NCI-H510A treated with DMSO at 0.1 percent for 48 hours (cell line): ENCODE results near the gene COL25A1.
"Not testable (repeated sequence)": the region's sequence is repeated elsewhere in the genome, so short reads cannot be mapped to it uniquely, and the experiment has no call there.

Experiments used
- DNase-seq: peaks from one replicate; lab custom pipeline; 2025; lab: John Stamatoyannopoulos, UW

Gene COL25A1

GRCh38 chr4:108903464-108904221, 398.8 kb downstream of the COL25A1 start:
- DNase-seq = no peak

GRCh38 chr4:108902769-108903168, 399.7 kb downstream of the COL25A1 start:
- DNase-seq = no peak

GRCh38 chr4:108901291-108901690, 401.2 kb downstream of the COL25A1 start:
- DNase-seq = no peak

- DNase-seq = no peak
Observed at GRCh38 chr4:108900018-108900580, 402.4 kb downstream of the COL25A1 start.

- DNase-seq = no peak
Observed at GRCh38 chr4:108893468-108893867, 409.0 kb downstream of the COL25A1 start.

- DNase-seq = no peak
Observed at GRCh38 chr4:108891896-108892590, 410.4 kb downstream of the COL25A1 start.

- no peak for DNase-seq
Observed at GRCh38 chr4:108890484-108890881, 412.0 kb downstream of the COL25A1 start.

GRCh38 chr4:108889696-108890483, 412.6 kb downstream of the COL25A1 start:
- DNase-seq = no peak

GRCh38 chr4:108888769-108889168, 413.7 kb downstream of the COL25A1 start:
- DNase-seq = no peak

GRCh38 chr4:108887034-108887433, 415.4 kb downstream of the COL25A1 start:
- no peak for DNase-seq

- no peak for DNase-seq
Observed at GRCh38 chr4:108885211-108885610, 417.2 kb downstream of the COL25A1 start.

GRCh38 chr4:108884596-108884995, 417.9 kb downstream of the COL25A1 start:
- DNase-seq = no peak

GRCh38 chr4:108881986-108882385, 420.5 kb downstream of the COL25A1 start:
- DNase-seq = no peak

GRCh38 chr4:108881190-108881589, 421.3 kb downstream of the COL25A1 start:
- DNase-seq = no peak

- DNase-seq = no peak
Observed at GRCh38 chr4:108878806-108879205, 423.7 kb downstream of the COL25A1 start.

GRCh38 chr4:108877821-108878220, 424.6 kb downstream of the COL25A1 start:
- DNase-seq = no peak

GRCh38 chr4:108874806-108875205, 427.7 kb downstream of the COL25A1 start:
- no peak for DNase-seq

GRCh38 chr4:108869970-108870369, 432.5 kb downstream of the COL25A1 start:
- DNase-seq = not testable (repeated sequence)

- no peak for DNase-seq
Observed at GRCh38 chr4:108868606-108869227, 433.7 kb downstream of the COL25A1 start.

GRCh38 chr4:108867476-108867875, 435.0 kb downstream of the COL25A1 start:
- no peak for DNase-seq

- no peak for DNase-seq
Observed at GRCh38 chr4:108861334-108861733, 441.1 kb downstream of the COL25A1 start.

- DNase-seq = no peak
Observed at GRCh38 chr4:108854786-108855185, 447.7 kb downstream of the COL25A1 start.
